ENCODE results near the gene ADK. TPM values are rescaled to one million over a fixed set of nuclear protein-coding genes. Genes with fewer than 3 reads are reported as not detected.
"Not testable (repeated sequence)": the region's sequence is repeated elsewhere in the genome, so short reads cannot be mapped to it uniquely, and the experiment has no call there.

ADK gene
- total RNA-seq, 1 experiment from 2014 or later = 26.5 TPM

DNA sequence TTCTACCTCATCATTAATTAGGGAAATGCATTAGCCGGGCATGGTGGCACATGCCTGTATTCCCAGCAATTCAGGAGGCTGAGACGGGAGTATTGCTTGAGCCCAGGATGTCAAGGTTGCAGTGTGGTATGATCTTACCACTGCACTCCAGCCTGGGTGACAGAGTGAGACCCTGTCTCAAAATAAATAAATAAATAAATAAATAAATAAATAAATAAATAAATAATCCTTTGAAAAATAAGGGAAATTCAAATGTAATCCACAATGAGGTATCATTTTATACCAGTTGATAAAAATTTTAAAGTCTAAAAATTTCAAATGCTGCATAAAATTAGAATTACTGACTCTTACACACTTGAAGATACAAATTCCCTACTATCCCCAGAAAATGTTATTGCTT lies 334.3 kb downstream of the ADK start:
- Histone ChIP-seq H3K27me3 (no peaks in the 10 kb centered on the region), H3K36me3 (no peaks in the 10 kb centered on the region), H3K9me3 (no peaks in the 10 kb centered on the region), H3K4me3 (no peak overlapping the region)
- no peak for DNase-seq

DNA sequence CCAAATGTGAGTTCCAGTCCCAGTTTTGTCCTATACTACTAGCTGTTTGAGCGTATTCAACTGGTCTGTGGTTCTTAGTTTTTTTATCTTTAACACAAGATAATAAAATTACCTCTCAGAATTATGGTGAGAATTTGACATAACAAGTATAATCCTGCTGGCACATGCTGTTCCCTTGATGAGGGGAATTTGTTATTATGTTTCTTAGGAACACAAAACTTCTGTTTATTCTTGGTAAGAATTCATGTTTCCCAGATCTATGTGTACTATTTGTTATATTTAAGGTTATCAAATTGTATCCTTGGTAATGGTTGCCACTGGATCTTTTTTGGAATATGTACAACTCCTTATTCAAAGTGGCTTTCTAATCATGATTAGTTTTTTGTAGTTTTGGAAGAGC lies 335.6 kb downstream of the ADK start:
- Histone ChIP-seq H3K9me3 (no peaks in the 10 kb centered on the region), H3K4me3 (no peak overlapping the region), H3K27me3 (no peaks in the 10 kb centered on the region), H3K36me3 (no peaks in the 10 kb centered on the region)
- DNase-seq = no peak

DNA sequence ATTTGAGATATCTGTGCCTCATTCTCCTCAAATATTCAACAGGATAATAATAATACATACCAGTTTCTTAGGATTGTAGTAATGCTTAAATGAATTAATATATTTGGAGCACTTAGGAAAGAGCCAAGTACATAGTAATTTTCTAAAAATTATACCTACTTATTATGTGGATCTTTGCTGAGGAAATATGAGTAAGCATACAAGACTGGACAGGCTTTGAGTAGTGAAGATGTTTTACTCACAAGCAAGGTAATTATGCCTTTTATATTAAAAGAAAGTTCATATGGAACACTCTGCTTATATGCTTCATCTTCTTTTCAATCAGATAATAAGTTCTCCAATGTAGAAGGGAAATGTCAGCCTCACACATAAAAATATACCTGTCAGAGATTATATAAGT lies 337.9 kb downstream of the ADK start:
- Histone ChIP-seq H3K27me3 (no peaks in the 10 kb centered on the region), H3K36me3 (no peaks in the 10 kb centered on the region), H3K4me3 (no peak overlapping the region), H3K9me3 (no peaks in the 10 kb centered on the region)
- DNase-seq = no peak

DNA sequence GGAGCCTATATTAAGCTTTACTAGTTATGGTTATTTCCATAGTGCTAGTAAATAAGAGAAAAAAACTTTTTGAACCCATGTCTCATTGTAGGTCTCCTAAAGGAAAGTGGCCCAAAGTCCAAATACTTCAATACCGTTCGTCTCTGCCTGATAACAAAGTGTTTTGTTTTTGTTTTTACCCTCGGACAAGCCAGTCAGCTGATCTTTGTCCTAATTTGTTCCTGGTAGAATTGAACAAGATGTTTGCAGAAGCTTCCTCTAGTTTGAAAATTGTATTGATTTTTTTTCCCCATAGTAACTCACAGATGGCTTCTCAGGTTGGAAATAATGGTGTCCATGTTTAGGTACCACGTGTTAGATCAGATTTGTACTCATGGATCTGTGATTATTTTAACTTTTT lies 339.5 kb downstream of the ADK start:
- H3K4me3 ChIP-seq = no peak overlapping the region
- H3K9me3 ChIP-seq = no peaks in the 10 kb centered on the region
- H3K36me3 ChIP-seq = no peaks in the 10 kb centered on the region
- no peak for DNase-seq
- H3K27me3 ChIP-seq = no peaks in the 10 kb centered on the region

DNA sequence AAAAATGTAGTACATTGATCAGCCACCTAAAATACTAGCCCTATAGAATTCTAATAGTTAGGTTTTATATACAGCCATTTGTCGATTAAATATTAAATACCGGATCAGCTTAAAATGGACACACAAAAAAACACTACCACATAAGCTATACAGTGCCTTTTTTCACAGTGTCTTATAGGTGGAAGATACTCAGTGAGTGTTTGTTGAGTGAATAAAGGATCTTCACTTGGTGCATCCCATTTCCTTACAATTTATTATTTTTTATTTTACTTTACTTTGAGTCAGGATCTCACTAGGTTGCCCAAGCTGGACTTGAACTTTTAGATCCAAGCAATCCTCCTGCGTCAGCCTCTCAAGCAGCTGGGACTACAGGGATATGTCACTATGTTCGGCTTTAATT lies 340.0 kb downstream of the ADK start:
- no peaks in the 10 kb centered on the region for H3K27me3 ChIP-seq
- no peak overlapping the region for H3K4me3 ChIP-seq
- no peaks in the 10 kb centered on the region for H3K9me3 ChIP-seq
- DNase-seq = no peak
- H3K36me3 ChIP-seq = no peaks in the 10 kb centered on the region

DNA sequence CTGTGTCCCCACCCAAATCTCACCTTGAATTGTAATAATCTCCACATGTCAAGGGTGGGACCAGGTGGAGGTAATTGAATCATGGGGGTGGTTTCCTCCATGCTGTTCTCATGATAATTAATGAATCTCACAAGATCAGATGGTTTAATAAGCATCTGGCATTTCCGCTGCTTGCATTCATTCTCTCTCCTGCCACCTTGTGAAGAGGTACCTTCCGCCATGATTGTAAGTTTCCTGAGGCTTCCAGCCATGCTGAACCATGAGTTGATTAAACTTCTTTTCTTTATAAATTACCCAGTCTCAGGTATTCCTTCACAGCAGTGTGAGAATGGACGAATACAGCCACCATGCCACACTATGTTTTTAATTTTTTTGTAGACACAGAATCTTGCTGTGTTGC lies 345.3 kb downstream of the ADK start:
- not testable (repeated sequence) for H3K27me3 ChIP-seq, DNase-seq, H3K36me3 ChIP-seq, H3K4me3 ChIP-seq, H3K9me3 ChIP-seq

DNA sequence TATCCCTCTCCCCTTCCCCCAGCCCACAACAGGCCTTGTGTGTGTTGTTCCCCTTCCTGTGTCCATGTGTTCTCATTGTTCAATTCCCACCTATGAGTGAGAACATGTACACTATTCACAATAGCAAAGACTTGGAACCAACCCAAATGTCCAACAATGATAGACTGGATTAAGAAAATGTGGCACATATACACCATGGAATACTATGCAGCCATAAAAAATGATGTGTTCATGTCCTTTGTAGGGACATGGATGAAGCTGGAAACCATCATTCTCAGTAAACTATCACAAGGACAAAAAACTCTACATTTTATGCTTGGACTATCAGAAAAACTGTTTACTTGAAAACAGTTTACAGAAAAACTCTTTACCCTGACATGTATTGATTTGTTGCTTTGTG lies 347.6 kb downstream of the ADK start:
- H3K4me3 ChIP-seq, H3K36me3 ChIP-seq, DNase-seq, H3K27me3 ChIP-seq, H3K9me3 ChIP-seq: not testable (repeated sequence)

DNA sequence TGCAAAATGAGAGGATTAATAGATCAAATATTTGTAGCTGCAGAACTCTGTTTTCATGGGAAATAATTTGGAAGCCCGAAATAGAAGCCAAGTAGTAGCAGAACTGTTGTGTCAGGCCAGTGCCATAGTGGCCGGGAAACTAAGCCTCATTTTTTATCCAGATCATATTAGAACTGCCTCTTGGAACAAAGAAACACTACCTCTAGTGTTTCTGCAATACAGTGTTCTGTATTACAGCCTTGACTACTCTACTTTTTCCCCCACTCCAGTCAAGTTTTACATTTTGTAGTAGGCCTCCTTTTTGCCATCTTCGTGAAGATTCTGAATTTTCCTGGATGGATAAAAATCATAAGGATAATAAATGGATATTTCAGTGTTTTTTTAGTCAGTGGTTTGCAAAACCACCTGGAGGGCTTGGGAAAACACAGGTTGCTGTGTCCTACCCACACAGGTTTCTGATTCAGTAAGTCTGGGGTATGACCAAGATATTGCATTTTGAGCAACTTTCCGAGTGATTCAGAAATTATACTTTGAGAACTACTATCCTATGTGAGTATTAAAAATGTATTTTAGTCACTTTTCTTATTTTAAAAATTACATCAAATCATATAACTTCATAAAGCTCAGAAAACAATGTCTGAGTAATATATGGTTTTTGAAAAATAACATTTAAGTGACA lies 349.1 kb downstream of the ADK start:
- DNase-seq = no peak
- H3K27me3 ChIP-seq = no peaks in the 10 kb centered on the region
- no peaks in the 10 kb centered on the region for H3K36me3 ChIP-seq
- no peak overlapping the region for H3K4me3 ChIP-seq
- H3K9me3 ChIP-seq = no peaks in the 10 kb centered on the region

DNA sequence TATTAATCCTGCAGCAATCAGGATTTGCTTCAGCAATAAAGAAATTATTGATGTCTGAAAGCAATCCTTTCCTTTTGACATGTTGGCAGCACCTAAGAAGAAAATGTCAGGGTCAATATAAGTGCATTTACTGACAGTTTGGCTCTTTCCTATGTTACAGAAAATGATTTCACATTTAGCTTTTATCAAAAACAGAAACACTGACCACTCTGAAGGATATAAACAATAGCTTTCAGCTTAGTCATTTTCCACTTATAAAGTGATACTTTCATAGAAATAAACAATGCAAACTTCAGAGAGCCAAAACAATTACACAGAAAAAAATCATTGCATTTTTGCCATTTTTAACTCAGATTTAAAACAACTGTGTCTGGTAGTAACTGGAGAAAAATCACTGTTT lies 349.8 kb downstream of the ADK start:
- DNase-seq = no peak

DNA sequence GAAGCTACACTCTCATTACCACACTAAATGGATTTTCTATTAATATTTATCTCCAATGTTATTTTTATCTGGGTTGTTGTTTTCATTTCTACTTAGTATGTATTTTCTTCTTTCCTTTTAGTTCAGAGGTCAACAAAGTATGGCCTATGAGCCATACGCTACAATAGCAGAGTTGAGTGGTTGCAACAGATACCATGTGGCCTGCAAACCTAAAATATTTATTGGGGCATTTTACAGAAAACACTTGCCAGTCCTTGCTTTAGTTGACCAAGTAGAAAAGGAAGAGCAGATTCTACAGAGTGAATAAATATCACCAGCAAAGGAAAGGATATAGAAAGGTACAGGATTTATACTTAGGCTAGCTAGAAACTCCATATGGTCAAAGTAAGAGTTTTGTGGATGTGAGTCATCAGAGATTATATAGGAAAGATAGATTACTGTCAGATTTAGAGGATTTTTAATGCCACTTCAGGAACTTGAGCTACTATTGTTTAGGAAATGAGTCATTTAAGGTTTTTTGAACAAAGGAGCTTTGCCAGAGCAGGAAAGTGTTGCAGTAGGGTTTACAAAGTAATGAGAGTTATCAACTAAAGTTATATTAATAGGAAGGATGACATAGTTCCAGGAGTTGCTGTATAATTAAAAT lies 352.1 kb downstream of the ADK start:
- DNase-seq = no peak
- Histone ChIP-seq H3K36me3 (no peaks in the 10 kb centered on the region), H3K9me3 (no peaks in the 10 kb centered on the region), H3K4me3 (no peak overlapping the region), H3K27me3 (no peaks in the 10 kb centered on the region)

More for the DNA sequence above, 349.8 kb downstream of the ADK start:
- no peaks in the 10 kb centered on the region for H3K36me3 ChIP-seq
- no peak overlapping the region for H3K4me3 ChIP-seq
- H3K27me3 ChIP-seq = no peaks in the 10 kb centered on the region
- H3K9me3 ChIP-seq = no peaks in the 10 kb centered on the region

DNA sequence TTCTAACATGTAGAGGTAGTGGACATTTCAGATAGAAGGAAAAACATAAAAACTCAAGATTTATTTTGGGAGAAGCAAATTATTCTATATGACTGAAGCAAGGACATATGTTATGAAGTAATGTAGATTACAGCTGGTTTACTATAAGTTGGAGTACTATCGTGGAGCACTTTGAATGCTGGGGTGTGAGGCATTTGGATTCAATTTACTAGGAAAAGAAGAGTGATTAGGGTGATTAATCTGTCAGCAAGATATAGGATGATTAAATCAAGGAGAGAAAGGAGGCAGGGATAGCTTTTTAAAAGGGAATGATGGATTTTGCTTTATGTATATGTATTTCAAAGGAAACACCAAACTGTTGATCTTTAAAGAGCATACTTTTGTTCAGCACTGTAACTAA lies 356.9 kb downstream of the ADK start:
- Histone ChIP-seq H3K36me3 (no peaks in the 10 kb centered on the region), H3K4me3 (no peak overlapping the region), H3K27me3 (no peaks in the 10 kb centered on the region), H3K9me3 (peaks cover 7% of the 10 kb centered on the region; the same call in 1 of the 2 replicates)
- no peak for DNase-seq

DNA sequence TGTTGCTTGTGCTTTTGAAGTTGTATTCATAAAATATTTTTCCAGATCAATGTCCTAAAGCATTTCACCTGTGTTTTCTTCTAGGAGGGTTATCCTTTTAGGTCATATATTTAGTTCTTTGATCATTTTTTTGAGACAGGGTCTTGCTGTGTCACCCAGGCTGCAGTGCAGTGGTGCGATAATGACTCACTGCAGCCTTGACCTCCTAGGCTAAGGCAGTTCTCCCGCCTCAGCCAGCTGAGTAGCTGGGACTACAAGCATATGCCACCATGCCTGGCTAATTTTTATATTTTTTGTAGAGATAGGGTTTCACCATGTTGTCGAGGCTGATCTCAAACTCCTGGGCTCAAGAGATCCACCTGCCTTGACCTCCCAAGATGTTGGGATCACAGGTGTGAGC lies 359.6 kb downstream of the ADK start:
- Histone ChIP-seq H3K9me3 (peaks cover 27% of the 10 kb centered on the region), H3K27me3 (no peaks in the 10 kb centered on the region), H3K4me3 (no peak overlapping the region), H3K36me3 (no peaks in the 10 kb centered on the region)
- no peak for DNase-seq

DNA sequence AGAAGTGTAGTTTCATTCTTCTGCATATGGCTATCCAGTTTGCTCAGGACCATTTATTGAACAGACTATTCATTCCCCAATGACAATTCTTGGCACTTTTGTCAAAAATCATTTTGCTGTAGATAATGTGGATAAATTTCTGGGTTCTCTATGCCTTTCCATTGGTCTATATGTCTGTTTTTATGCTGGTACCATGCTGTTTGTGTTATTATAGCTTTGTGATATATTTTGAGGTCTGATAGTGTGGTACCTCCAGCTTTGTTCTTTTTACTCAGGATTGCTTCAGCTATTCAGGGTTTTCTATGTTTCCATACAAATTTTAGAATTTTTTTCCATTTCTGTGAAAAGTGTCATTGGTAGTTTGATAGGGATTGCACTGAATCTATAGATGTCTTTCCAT lies 360.0 kb downstream of the ADK start:
- H3K36me3 ChIP-seq = no peaks in the 10 kb centered on the region
- no peak overlapping the region for H3K4me3 ChIP-seq
- H3K27me3 ChIP-seq = no peaks in the 10 kb centered on the region
- H3K9me3 ChIP-seq = peaks cover 27% of the 10 kb centered on the region
- DNase-seq = no peak

DNA sequence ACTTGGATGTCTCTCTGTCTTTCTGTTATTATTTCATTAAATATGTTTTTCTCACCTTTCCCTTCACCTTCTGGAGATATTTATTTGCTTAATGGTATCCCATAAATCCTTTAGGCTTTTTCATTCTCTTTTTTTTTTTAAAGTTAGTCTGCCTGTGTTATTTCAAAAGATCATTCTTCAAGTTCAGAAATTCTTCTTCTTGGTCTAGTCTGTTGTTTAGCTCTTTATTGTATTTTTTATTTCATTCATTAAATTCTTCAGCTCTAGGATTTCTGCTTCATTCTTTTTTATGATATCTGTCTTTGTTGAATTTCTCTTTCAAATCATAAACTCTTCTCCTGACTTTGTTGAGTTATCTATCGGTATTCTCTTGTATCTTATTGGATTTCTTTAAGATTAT lies 363.3 kb downstream of the ADK start:
- Histone ChIP-seq H3K9me3 (peaks cover 27% of the 10 kb centered on the region), H3K27me3 (no peaks in the 10 kb centered on the region), H3K4me3 (no peak overlapping the region), H3K36me3 (no peaks in the 10 kb centered on the region)
- no peak for DNase-seq

DNA sequence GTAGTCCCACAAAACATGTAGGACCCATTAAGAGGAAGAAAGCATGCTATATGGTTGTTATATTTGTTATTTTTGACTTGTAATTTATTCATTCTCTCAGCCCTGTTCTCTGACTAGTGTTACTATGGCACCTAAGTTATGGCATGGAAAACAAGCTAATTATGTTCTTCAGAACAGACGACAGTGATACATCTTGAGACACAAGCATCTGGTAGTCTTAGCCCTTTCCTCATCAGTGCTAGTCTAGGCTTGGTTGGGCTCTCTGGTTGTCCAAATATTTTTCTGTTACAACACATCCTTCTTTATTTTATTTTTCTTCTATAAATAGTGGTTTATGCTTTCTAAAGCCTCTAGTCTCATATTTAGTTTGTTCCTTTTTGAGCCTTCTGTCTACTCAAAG lies 367.0 kb downstream of the ADK start:
- no peak for DNase-seq
- H3K27me3 ChIP-seq = no peaks in the 10 kb centered on the region

DNA sequence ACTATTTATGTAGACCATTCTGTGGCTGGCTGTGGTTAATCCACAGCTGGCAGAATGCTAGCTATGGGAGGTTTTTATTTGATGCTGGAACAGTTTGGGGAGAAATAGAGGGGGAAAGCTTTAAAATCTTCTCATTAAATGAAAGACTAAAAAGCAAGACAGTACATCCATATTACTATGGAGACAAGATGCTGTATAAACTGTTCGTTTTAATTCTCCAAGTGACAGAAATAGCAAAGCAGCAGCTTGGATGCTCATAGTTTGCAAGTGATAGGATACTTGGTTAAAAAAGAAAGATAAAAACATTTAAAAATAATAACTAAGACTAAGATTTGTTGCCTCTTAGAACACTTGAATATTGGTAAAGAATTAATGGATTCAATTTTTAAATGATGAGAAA lies 370.5 kb downstream of the ADK start:
- Histone ChIP-seq H3K4me3 (no peak overlapping the region), H3K27me3 (no peaks in the 10 kb centered on the region), H3K36me3 (no peaks in the 10 kb centered on the region), H3K9me3 (no peaks in the 10 kb centered on the region)
- no peak for DNase-seq

More for the DNA sequence above, 367.0 kb downstream of the ADK start:
- no peak overlapping the region for H3K4me3 ChIP-seq
- H3K36me3 ChIP-seq = no peaks in the 10 kb centered on the region
- peaks cover 19% of the 10 kb centered on the region for H3K9me3 ChIP-seq

DNA sequence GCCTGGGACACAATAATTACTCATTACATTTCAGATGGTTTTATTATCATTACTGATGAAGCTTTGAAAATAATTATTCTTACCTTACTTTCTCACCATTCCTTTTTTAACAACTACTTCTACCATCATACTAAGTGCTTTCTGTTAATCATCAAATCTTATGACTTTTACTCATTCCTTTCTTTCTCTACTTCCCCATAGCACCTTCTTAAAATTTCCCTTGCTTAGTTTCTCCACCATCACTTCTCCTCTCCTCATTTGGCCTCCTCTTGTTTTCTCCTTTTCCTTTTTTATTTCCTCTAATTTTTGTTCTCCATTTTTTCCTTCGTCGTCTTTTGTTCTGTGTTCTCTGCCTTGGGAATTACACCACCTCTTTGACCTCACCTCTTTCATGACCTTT lies 372.2 kb downstream of the ADK start:
- Histone ChIP-seq H3K36me3 (no peaks in the 10 kb centered on the region), H3K9me3 (no peaks in the 10 kb centered on the region), H3K4me3 (no peak overlapping the region), H3K27me3 (no peaks in the 10 kb centered on the region)
- no peak for DNase-seq

DNA sequence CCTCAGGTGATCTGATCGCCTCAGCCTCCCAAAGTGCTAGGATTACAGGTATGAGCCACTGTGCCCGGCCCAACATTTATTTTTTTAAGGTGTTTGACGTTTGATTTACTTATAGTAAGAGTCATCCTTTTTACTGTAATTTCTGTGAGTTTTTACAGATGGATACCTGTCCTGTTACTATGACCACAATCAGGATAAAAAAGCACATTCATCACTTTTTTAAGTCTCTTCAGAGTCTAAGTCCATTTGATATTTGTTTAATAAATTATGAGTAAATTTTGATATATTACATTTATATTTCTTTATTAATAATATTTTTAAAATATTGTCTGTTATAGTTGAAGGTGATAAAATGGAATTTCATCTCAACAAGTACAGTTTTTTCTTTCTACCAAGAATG lies 374.9 kb downstream of the ADK start:
- H3K9me3 ChIP-seq = no peaks in the 10 kb centered on the region
- H3K36me3 ChIP-seq = no peaks in the 10 kb centered on the region
- no peaks in the 10 kb centered on the region for H3K27me3 ChIP-seq
- no peak for DNase-seq
- H3K4me3 ChIP-seq = no peak overlapping the region

All from MG63 (cell line).